Ramos (cell line): ENCODE data around the gene RPN2.

Experiments
- in situ Hi-C: fragments of 300-500 bp; cut with MboI; formaldehyde crosslinking; loops from one replicate; pipeline ENCODE4 v1.14.3; 2022; ENCODE audit warnings: low sequenced_read_pairs; ENCODE audit not compliant: unreplicated experiment

RPN2 gene

DNA sequence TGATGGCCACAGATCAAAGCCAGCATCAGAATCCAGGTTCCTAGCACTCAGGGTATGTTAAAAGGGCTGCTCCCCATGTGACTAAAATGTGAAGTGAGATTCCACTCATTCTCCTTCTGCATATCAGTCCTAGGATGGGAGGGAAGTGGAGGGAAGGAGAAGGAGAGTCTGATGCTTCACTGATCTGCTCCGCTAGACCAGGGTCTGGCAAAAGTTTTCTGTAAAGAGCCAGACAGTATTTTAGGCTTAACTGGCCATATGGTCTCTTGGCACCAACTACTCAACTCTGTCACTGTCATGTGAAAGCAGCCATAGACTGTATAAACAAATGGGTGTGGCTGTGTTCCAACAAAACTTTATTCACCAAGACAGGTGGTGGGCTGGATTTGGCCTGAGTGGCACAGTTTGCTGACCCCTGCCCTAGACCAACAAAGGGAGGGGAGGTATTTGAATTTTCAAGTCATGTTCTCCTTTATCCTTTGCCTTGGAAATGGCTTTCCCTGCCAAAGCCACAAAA lies 59.9 kb downstream of the RPN2 start:
- in situ Hi-C loops, result no loop called here

DNA sequence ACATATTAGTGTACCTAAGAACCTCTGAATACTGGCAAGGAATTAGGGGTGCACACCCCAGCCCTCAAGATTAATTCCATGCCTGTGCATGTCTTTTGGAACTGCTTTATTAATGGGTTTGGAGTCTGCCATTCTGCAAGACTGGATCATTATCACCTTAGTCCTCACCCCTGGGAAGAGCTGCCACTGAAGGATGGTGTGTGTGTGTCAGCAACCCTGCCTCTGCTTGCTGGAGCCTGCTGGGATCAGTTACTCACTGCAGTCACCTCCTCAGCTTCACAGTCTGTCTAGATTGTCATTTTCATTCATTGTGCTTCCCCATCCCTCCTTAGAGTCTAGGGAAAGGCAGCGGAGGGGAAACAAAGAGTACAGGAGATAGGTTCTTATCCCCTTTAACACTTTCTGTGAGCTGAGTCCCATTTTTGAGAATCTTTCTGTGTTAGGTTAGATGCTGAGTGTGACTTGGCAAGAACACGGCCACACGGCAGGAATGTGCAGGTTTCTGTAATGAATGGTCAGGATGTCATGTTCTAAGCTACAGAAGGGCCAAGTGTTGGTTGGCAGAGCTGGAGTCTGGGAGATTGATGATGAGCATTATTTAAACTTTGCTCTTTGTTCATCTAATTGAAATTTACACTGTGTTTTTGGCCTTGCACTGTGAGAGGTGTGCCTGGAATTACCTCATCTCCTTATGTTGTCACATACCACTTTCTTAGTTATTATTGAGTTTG lies 61.4 kb downstream of the RPN2 start:
- in situ Hi-C loops, result no loop called here

DNA sequence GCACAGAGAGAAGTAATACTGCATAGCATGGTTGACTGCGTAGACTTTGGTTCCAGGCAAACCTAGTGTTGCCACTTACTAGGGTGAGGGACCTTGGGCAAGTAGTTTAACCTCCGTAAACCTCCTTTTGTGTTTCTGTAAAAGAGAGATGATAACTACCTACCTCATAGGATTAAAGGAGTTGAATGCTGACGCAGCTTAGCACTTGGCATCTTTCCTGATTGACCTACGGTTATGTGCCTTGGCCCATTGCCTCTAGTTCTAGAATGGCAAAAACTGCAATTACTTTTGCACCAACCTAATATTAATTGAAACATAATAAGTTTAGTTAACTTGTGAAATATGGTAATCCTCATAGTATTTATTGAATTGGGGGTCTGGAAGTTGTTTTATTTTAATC lies 63.4 kb downstream of the RPN2 start:
- in situ Hi-C loops, result no loop called here

DNA sequence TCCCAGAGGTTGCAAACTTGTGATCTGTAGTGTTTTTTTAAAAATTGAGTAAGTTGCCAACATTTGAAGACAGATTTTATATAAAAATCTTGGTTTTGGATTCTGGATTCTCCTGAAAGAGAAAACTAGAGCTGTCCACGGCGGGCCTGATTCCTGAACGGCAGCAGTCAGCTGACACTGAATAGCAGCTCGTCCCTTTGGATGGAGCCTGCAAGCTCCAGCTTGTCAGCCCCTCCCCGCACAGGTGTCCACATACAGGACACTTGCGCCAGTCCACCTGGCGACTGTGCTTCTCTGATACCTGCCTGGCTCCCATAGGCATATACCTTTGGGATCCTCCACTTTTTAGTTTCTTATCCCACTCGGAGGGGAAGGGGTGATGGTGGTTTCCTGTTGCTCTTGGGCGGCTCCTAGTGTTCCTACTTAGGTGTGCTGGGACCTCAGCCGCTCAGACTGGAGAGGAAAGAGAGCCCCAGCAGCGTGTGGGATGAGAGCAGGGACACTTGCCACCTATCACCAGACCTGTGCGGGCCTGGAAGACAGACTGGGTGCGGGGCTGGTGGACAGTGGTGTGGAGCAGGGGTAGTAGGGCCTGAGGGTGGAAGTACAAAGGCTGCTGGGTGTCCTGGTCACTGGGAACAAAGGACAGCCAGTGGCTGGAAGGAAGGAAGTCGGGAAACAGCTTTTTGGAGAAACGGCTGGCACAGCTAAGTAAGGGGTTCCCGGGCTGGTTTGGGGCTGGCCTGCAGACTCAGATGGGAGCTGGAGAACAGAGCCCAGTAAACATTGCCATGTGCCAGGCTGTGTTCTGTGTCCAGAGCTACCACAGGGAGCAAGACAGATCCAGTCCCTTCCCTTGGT lies 64.2 kb downstream of the RPN2 start:
- in situ Hi-C loops, result no loop called here

- in situ Hi-C loops, result no loop called here
Observed at GRCh38 chr20:37243937-37244571, 64.9 kb downstream of the RPN2 start.

DNA sequence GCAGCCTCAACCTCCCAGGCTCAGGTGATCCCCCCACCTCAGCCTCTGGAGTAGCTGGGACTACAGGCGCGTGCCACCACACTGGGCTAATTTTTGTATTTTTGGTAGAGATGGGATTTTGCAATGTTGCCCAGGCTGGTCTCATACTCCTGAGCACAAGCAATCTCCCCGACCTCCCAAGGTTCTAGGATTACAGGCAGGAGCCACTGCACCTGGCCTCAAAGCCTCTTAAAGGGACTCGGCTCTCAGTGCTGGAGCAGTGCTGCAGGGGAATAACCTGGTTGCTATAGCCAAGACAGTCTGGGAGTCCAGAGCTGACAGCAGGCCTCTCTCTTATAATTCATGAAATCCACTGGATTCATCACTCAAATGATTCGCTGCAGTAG lies 65.4 kb downstream of the RPN2 start:
- in situ Hi-C loops, result no loop called here

GRCh38 chr20:37245216-37246150 lies 66.4 kb downstream of the RPN2 start:
- in situ Hi-C loops, result no loop called here

DNA sequence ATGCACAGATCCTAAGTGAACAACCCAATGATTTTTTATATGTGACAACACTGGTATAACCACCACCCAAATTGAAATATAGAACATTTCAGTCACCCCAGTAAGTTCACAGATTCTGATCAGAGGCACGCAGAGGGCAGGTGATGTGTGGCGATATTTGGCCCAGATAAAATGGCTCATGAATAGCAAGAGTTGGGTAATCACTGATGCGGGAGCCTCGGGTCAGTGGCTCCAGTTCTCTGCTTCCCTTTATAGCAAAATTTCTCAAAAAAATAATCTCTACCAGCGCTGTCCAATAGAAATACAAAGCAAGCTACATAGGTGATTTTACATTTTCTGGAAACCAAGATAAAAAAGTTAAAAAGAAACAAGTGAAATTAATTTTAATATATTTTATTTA lies 67.6 kb downstream of the RPN2 start:
- in situ Hi-C loops, result no loop called here

DNA sequence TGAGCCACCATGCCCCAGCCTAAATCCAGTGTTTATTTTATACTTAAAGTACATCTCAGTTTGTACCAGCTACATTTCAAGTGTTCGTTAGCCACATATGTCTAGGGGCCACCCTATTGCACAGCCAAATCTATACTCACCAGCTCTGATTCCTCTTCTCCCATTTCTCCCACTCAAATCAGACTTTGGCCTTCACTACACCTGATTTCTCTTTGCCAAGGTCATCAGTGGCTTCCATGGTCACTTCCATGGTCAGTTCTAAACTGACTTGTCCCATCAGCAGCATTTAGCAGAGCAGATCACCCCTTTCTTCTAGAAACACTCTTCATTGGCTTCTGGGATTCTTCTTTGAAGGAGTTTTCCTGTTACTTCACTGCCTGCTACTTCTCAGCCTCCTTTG lies 68.4 kb downstream of the RPN2 start:
- in situ Hi-C loops, result no loop called here

GRCh38 chr20:37249304-37249703 lies 70.2 kb downstream of the RPN2 start:
- in situ Hi-C loops, result no loop called here

DNA sequence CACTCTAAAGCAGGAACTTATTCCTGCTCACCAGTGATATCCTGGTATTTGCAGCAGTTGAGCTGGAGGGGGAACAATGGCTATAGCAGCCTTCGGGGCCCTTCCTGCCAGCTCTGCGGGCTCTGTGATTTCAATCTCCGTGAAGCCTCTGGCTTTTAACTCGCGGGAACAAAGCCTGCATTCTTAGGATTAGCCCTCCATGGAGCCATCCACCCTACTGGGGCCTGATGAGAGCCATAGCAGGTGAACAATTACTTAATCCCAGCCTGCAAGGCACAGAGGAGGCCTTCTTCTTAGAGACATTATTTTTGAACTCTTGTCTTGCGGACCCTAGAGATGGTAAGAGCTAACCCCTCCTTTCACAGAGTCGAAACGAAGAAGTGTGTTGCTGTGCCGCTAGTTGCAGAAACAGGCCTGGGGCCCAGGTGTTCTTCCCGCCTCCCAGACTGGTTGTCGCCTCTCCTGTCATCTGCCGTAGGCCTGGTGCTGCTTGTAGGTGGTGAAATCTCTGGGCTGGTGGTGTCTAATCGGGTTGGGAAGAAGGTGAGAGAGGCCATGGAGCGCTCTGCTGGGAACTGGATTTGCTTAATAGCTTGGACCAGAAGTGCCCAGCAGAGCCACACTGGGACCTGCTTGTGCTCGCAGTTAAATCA lies 72.8 kb downstream of the RPN2 start:
- in situ Hi-C loops, result no loop called here

DNA sequence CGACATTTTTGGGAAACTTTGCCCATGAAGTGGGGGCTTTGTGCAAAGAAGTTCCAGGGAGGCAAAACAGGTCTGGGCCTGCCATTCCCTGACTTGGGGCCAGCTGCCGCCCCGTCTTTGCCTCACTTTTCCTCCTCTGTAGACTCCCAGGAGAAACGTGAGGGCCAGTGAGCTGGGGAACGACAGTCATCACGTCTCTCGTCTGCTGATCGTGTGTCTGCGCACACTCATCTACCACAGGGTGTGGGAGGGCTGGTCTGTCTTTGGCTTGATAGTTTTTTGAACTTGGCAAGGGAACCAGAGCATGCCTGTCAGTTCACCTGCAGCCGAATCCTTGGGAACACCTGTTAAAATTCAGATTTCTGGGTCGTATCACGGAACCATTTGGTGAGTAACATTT lies 74.0 kb downstream of the RPN2 start:
- in situ Hi-C loops, result no loop called here

DNA sequence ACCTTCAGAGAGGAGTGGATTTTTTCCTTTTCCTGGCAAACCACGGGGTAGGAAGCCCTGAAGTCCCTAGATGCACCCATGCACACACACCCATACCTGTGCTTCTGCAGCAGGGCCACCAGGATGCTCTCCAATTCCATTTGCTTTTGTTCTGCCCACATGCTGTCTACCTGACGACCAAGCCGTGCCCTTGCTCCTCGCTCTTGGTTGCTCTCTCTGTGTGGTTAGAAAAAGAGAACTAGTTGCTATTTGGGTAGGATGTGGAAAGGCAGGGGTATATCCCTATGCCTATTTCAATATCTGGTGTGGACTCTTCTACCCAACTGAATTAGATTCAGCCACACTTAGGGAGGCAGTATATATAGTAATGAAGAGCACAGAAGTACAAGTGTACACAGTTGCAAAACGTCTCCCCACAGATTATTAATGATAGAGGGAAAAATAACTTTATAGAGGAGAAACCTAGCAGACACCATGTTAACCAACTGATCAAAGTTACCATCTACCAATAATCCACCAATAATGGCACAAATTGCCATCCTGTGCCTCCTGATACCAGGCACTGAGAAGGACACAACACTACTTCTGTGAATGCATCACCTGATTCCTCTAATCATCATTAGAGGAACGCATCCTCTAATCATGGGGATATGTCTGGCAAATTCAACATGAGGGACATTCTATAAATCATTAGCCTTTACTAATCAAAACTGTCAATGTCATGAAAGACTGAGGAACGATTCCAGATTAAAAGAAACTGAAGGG lies 75.2 kb downstream of the RPN2 start:
- in situ Hi-C loops, result no loop called here

DNA sequence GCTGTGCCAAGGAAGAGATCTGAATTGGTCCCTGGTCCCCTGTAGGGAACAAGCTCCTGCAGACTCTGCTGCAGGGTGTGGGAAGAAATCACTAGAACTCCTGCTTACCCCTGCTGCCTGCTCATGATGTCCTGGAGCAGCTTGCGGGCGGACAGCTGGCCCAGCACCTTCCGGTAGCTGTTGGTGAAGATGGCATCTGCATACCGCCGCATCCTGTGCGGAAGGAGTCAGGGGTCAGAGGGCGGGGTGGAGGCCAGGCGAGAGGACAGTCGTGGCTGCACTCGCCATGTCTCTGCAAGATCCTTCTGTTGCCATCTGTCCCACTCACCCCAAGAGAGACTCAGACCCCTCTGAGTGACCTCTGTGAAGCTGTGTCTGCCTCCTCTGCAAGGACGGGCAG lies 77.2 kb downstream of the RPN2 start:
- in situ Hi-C loops, result no loop called here

GRCh38 chr20:37257530-37257929 lies 78.4 kb downstream of the RPN2 start:
- in situ Hi-C loops, result no loop called here

- in situ Hi-C loops, result no loop called here
Observed at GRCh38 chr20:37257988-37258387, 78.9 kb downstream of the RPN2 start.

DNA sequence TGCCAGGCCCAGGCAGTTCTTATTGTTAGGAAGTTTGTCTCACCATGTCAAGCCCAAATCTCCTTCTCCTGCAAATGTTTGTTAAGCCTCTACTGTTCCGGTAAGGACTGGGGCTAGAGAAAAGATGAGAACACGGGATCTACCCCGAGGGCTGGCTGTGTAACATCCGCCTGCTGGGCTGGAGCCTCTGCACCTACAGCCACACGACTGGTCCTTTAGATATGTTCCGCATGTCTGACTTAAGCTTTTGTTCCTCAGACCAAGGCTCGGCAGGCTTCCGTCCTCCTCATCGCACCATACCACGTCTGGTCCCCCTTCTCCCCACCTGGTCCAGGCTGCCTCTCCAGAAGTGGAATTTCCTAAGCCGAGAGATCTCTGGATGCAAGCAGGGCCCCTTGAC lies 79.9 kb downstream of the RPN2 start:
- in situ Hi-C loops, result no loop called here

DNA sequence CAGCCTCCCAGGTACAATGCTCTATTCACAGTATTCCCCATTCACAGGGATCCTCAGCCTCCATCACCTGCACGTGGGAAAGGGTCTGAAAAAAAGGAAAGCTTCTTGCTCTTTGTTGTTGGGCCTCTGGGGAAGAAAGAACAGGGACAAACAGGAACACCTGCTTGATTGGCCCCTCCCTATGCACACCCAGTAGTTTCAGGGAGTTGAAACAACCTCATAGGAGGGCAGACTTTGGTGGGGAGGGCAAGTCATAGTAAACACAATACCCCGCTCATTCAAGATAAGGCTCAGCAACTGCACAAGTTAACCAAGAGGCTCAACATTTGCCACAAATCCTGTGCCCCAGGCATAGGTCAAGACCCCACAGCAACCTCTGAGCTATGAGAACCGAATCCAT lies 80.7 kb downstream of the RPN2 start:
- in situ Hi-C loops, result no loop called here

- in situ Hi-C loops, result no loop called here
Observed at GRCh38 chr20:37260923-37261322, 81.8 kb downstream of the RPN2 start.
